ENCODE data around the gene ARHGEF2. TPM values are rescaled to one million over a fixed set of nuclear protein-coding genes. Genes with fewer than 3 reads are reported as not detected.

Gene ARHGEF2
- total and polyA plus RNA-seq, 9 of the 15 experiments (the other 6 are each of a cell fraction or from before 2014, with no cell fraction given) = 7.1 to 162 (median 62.2) TPM

DNA sequence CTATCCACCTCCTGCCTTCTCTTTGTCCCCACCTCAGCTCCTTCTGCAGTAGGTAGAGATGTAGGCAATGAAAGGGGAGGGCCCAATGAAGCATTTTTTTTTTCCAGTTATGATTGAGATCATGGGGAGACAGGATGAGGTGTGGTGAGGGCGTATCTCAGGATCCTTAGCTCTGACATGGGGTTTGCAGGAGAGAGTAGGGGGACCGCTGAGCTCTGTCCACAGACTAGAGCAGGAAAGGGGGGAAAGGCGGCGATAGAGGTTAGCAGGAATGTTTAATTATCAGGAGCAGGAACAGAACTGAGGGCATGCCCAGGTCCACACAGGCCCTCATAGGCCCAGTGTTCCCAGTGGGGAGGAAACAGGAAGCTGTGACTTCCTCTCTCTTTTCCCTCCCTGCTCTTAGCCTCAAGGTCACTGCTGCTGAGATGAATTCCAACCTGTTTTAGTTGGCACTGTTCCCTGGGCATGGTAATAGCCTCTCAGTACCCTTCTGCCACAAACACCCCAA is 37.8 kb downstream of the ARHGEF2 start (continued):
- TF ChIP-seq PHF21A (IDR thresholded peaks at IDR 0.05; ENCODE audit: borderline replicate concordance, low read depth) (no peak), ZBTB12 (CRISPR knock-in tag; IDR thresholded peaks at IDR 0.05) (no peak), KLF1 (tag; IDR thresholded peaks at IDR 0.05) (no peak), ZBTB7A (IDR thresholded peaks at IDR 0.05; ENCODE audit: borderline replicate concordance, control insufficient read depth, low read depth, low read length) (no peak), ZNF449 (CRISPR knock-in tag; IDR thresholded peaks at IDR 0.05) (no peak), CBFA2T3 (IDR thresholded peaks at IDR 0.05) (no peak), CAMTA2 (CRISPR knock-in tag; conservative IDR thresholded peaks at IDR 0.05) (no peak), HDAC6 (IDR thresholded peaks at IDR 0.05; ENCODE audit: low read depth, low read length) (no peak), ZNF431 (CRISPR knock-in tag; IDR thresholded peaks at IDR 0.05) (no peak), ZNF79 (CRISPR knock-in tag; IDR thresholded peaks at IDR 0.05; ENCODE audit: low read depth) (no peak)
- TF ChIP-seq, protein P1, sequence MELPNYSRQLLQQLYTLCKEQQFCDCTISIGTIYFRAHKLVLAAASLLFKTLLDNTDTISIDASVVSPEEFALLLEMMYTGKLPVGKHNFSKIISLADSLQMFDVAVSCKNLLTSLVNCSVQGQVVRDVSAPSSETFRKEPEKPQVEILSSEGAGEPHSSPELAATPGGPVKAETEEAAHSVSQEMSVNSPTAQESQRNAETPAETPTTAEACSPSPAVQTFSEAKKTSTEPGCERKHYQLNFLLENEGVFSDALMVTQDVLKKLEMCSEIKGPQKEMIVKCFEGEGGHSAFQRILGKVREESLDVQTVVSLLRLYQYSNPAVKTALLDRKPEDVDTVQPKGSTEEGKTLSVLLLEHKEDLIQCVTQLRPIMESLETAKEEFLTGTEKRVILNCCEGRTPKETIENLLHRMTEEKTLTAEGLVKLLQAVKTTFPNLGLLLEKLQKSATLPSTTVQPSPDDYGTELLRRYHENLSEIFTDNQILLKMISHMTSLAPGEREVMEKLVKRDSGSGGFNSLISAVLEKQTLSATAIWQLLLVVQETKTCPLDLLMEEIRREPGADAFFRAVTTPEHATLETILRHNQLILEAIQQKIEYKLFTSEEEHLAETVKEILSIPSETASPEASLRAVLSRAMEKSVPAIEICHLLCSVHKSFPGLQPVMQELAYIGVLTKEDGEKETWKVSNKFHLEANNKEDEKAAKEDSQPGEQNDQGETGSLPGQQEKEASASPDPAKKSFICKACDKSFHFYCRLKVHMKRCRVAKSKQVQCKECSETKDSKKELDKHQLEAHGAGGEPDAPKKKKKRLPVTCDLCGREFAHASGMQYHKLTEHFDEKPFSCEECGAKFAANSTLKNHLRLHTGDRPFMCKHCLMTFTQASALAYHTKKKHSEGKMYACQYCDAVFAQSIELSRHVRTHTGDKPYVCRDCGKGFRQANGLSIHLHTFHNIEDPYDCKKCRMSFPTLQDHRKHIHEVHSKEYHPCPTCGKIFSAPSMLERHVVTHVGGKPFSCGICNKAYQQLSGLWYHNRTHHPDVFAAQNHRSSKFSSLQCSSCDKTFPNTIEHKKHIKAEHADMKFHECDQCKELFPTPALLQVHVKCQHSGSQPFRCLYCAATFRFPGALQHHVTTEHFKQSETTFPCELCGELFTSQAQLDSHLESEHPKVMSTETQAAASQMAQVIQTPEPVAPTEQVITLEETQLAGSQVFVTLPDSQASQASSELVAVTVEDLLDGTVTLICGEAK (IDR thresholded peaks at IDR 0.05) = 0 out of 2 replicates have a peak, but pooled peaks have one; percentile 28
- TF ChIP-seq, protein P1 (CRISPR knock-in tag; IDR thresholded peaks at IDR 0.05) = no peak
- TF ChIP-seq, protein P2, sequence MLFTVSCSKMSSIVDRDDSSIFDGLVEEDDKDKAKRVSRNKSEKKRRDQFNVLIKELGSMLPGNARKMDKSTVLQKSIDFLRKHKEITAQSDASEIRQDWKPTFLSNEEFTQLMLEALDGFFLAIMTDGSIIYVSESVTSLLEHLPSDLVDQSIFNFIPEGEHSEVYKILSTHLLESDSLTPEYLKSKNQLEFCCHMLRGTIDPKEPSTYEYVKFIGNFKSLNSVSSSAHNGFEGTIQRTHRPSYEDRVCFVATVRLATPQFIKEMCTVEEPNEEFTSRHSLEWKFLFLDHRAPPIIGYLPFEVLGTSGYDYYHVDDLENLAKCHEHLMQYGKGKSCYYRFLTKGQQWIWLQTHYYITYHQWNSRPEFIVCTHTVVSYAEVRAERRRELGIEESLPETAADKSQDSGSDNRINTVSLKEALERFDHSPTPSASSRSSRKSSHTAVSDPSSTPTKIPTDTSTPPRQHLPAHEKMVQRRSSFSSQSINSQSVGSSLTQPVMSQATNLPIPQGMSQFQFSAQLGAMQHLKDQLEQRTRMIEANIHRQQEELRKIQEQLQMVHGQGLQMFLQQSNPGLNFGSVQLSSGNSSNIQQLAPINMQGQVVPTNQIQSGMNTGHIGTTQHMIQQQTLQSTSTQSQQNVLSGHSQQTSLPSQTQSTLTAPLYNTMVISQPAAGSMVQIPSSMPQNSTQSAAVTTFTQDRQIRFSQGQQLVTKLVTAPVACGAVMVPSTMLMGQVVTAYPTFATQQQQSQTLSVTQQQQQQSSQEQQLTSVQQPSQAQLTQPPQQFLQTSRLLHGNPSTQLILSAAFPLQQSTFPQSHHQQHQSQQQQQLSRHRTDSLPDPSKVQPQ (CRISPR knock-in tag; IDR thresholded peaks at IDR 0.05; ENCODE audit: borderline replicate concordance) = no peak

Data from K562 (cell line).